WTC11 (cell line): ENCODE results near the gene ADORA1.

ENCODE experiments used
- FOXK1 ChIP-seq: sonication (generic); formaldehyde crosslinking; IDR thresholded peaks from 2 replicates; pipeline ENCODE4 v1.8.0; 2022; ENCODE audit warnings: mild to moderate bottlenecking, moderate library complexity, missing genetic modification reagents
- TF ChIP-seq, protein P1 (sequence below): sonication (generic); formaldehyde crosslinking; IDR thresholded peaks from 2 replicates; pipeline ENCODE4 v1.8.1; 2022; ENCODE audit warnings: low read depth, mild to moderate bottlenecking, moderate library complexity, missing genetic modification reagents, borderline replicate concordance
- TF ChIP-seq, protein P2 (sequence below): fragments of 200-600 bp; IDR thresholded peaks from 2 replicates; pipeline ENCODE4 v1.8.0; 2022; ENCODE audit warnings: antibody characterized with exemption
- TF ChIP-seq, protein P3 (sequence below): sonication (generic); formaldehyde crosslinking; IDR thresholded peaks from 2 replicates; pipeline ENCODE4 v1.8.0; 2022; ENCODE audit warnings: mild to moderate bottlenecking, missing genetic modification reagents

DNA sequence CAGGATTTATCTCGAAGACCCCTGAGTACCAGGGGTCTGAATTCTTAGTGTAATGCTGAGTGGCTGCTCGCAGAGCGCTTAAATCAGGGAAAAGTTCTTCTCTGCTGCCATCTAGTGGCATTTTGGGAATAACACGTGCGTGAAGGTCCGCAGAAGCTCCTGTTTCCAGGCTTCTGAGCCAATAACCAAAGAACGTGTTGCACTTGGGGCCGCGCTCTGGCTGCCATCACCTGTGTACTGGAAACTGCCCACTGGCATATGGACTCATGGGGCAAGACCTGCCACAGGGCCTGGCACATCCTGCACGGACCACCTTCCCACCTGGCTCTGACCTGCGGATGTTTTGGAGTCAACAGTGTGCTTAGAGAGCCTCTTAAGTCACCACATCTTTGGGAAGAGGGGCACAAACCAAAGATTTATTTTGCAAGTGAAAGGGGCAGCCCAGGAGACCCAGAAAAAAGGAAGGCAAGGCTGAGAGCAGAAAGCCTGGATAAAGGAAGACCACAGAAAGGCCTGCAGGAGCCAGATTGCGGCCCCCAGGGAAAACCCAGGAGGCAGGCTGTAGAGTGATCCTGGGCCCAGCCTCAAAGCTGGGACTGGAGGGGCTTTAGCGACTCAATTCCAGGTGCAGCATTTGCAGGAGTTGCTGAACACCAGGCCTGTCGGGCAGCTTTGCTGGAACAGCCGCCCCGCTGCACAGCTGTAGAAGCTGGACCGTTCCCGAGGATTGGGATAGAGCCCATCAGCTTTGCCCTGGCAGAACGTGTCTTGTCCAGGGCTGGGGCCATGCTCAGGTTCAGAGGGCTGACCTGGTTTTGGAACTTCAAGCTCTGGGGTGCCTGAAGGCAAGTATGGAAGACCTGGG lies 89.0 kb downstream of the ADORA1 start:
- no peak for TF ChIP-seq FOXK1
- TF ChIP-seq, protein P1, sequence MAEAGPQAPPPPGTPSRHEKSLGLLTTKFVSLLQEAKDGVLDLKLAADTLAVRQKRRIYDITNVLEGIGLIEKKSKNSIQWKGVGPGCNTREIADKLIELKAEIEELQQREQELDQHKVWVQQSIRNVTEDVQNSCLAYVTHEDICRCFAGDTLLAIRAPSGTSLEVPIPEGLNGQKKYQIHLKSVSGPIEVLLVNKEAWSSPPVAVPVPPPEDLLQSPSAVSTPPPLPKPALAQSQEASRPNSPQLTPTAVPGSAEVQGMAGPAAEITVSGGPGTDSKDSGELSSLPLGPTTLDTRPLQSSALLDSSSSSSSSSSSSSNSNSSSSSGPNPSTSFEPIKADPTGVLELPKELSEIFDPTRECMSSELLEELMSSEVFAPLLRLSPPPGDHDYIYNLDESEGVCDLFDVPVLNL (CRISPR knock-in tag): no peak
- TF ChIP-seq, protein P2, sequence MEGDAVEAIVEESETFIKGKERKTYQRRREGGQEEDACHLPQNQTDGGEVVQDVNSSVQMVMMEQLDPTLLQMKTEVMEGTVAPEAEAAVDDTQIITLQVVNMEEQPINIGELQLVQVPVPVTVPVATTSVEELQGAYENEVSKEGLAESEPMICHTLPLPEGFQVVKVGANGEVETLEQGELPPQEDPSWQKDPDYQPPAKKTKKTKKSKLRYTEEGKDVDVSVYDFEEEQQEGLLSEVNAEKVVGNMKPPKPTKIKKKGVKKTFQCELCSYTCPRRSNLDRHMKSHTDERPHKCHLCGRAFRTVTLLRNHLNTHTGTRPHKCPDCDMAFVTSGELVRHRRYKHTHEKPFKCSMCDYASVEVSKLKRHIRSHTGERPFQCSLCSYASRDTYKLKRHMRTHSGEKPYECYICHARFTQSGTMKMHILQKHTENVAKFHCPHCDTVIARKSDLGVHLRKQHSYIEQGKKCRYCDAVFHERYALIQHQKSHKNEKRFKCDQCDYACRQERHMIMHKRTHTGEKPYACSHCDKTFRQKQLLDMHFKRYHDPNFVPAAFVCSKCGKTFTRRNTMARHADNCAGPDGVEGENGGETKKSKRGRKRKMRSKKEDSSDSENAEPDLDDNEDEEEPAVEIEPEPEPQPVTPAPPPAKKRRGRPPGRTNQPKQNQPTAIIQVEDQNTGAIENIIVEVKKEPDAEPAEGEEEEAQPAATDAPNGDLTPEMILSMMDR: peak; percentile 75
- TF ChIP-seq, protein P3, sequence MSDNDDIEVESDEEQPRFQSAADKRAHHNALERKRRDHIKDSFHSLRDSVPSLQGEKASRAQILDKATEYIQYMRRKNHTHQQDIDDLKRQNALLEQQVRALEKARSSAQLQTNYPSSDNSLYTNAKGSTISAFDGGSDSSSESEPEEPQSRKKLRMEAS (CRISPR knock-in tag): peak; percentile 35; the same call in 1 of the 2 replicates
